DOHH2 (cell line): ENCODE measurements around the gene RASGRP2.

ENCODE experiments used
- H3F3A ChIP-seq: fragments of 200-600 bp; sonication (generic), shearing (Covaris generic); 2 replicates; pipeline ENCODE4 v1.6.0; 2016; ENCODE audit warnings: antibody characterized with exemption, mild to moderate bottlenecking; ENCODE audit not compliant: control insufficient read depth, insufficient read depth
- H3K27ac ChIP-seq: fragments of 200-600 bp; sonication (generic); 2 replicates; pipeline ENCODE4 v1.5.1; 2014; ENCODE audit warnings: low read depth, mild to moderate bottlenecking, low read length, moderate library complexity
- H3K27me3 ChIP-seq: fragments of 200-600 bp; sonication (generic); 2 replicates; pipeline ENCODE4 v1.6.1; 2014; ENCODE audit warnings: mild to moderate bottlenecking, low read length, mixed read lengths; ENCODE audit not compliant: control insufficient read depth
- H3K36me3 ChIP-seq: fragments of 200-600 bp; sonication (generic); 2 replicates; pipeline ENCODE4 v1.6.1; 2014; ENCODE audit warnings: mild to moderate bottlenecking, low read length, moderate library complexity, mixed read lengths; ENCODE audit not compliant: control insufficient read depth
- H3K4me1 ChIP-seq: fragments of 200-600 bp; sonication (generic); 2 replicates; pipeline ENCODE4 v1.6.1; 2014; ENCODE audit warnings: mild to moderate bottlenecking, low read length, mixed read lengths; ENCODE audit not compliant: control insufficient read depth
- H3K4me2 ChIP-seq: fragments of 200-600 bp; sonication (generic); 2 replicates; pipeline ENCODE4 v1.6.0; 2014; ENCODE audit warnings: mild to moderate bottlenecking, low read length, moderate library complexity
- H3K4me3 ChIP-seq: fragments of 200-600 bp; sonication (generic); 2 replicates; pipeline ENCODE4 v1.5.1; 2014; ENCODE audit warnings: mild to moderate bottlenecking, low read length, mixed read lengths
- H3K79me2 ChIP-seq: fragments of 200-600 bp; sonication (generic); 2 replicates; pipeline ENCODE4 v1.6.1; 2014; ENCODE audit warnings: mild to moderate bottlenecking, low read length, mixed read lengths; ENCODE audit not compliant: control insufficient read depth
- H3K9me2 ChIP-seq: fragments of 200-600 bp; sonication (generic); replicated peaks from 2 replicates; pipeline ENCODE4 v1.6.1; 2014; ENCODE audit warnings: mild to moderate bottlenecking, low read length, mixed read lengths; ENCODE audit not compliant: control insufficient read depth
- H3K9me3 ChIP-seq: fragments of 200-600 bp; sonication (generic); 2 replicates; pipeline ENCODE4 v1.6.1; 2014; ENCODE audit warnings: antibody characterized with exemption, low read length, mixed read lengths; ENCODE audit not compliant: control insufficient read depth, insufficient read depth
- H4K20me1 ChIP-seq: fragments of 200-600 bp; sonication (generic); 2 replicates; pipeline ENCODE4 v1.6.0; 2014; ENCODE audit warnings: low read depth, mild to moderate bottlenecking, antibody characterized with exemption, low read length, moderate library complexity; ENCODE audit not compliant: control insufficient read depth, insufficient read depth
- CTCF ChIP-seq: fragments of 200-600 bp; sonication (generic); IDR thresholded peaks from one replicate; pipeline ENCODE4 v1.5.1; 2014; ENCODE audit warnings: antibody characterized with exemption, mild to moderate bottlenecking, low read depth, low read length; ENCODE audit not compliant: poor library complexity, severe bottlenecking
- EZH2phosphoT487 ChIP-seq: fragments of 200-600 bp; sonication (generic); IDR thresholded peaks from 2 replicates; pipeline ENCODE4 v1.6.1; 2017; ENCODE audit warnings: borderline replicate concordance, mild to moderate bottlenecking, antibody characterized with exemption, low read length, moderate library complexity, mixed read lengths

Gene RASGRP2

GRCh38 chr11:64778473-64779298 is 34.7 kb upstream of the RASGRP2 start, which contains the start of gene SF1:
SF1 (minus strand) TSS chr11:64778542; CDS start chr11:64778392, 150 bp downstream.
- peak within 1 kb of the TSS; percentile 92 for H3K27ac ChIP-seq
- no peaks in the 10 kb centered on the region for H3K27me3 ChIP-seq
- H3K9me2 ChIP-seq: no peaks in the 10 kb centered on the region
- peaks cover 32% of the 10 kb centered on the region for H4K20me1 ChIP-seq
- peaks cover 52% of the 10 kb centered on the region for H3F3A ChIP-seq
- H3K79me2 ChIP-seq: peaks cover 55% of the 10 kb centered on the region
- TF ChIP-seq CTCF: no peak
- TF ChIP-seq EZH2phosphoT487: no peak
- H3K9me3 ChIP-seq: no peaks in the 10 kb centered on the region
- H3K36me3 ChIP-seq: peaks cover 54% of the 10 kb centered on the region
- peak within 1 kb of the TSS; percentile 96 for H3K4me3 ChIP-seq
- H3K4me1 ChIP-seq: peaks cover 69% of the 10 kb centered on the region
- peak within 1 kb of the TSS; percentile 85 for H3K4me2 ChIP-seq

GRCh38 chr11:64778223-64778472 is 34.2 kb upstream of the RASGRP2 start:
- peaks cover 72% of the 10 kb centered on the region for H3K4me1 ChIP-seq
- peaks cover 59% of the 10 kb centered on the region for H3K36me3 ChIP-seq
- peaks cover 58% of the 10 kb centered on the region for H3F3A ChIP-seq
- no peaks in the 10 kb centered on the region for H3K9me2 ChIP-seq
- no peaks in the 10 kb centered on the region for H3K27me3 ChIP-seq
- H3K4me3 ChIP-seq: peak overlapping the region; percentile 77
- peaks cover 60% of the 10 kb centered on the region for H3K79me2 ChIP-seq
- H4K20me1 ChIP-seq: peaks cover 32% of the 10 kb centered on the region
- H3K27ac ChIP-seq: peak overlapping the region; percentile 92
- H3K4me2 ChIP-seq: peak overlapping the region; percentile 50
- TF ChIP-seq EZH2phosphoT487 (no peak), CTCF (no peak)
- no peaks in the 10 kb centered on the region for H3K9me3 ChIP-seq

GRCh38 chr11:64777449-64778222 is 33.7 kb upstream of the RASGRP2 start:
- Histone ChIP-seq H3K4me3 (peak overlapping the region; percentile 96), H3K9me3 (no peaks in the 10 kb centered on the region), H4K20me1 (peaks cover 32% of the 10 kb centered on the region), H3K9me2 (no peaks in the 10 kb centered on the region), H3K36me3 (peaks cover 65% of the 10 kb centered on the region), H3F3A (peaks cover 63% of the 10 kb centered on the region), H3K4me2 (peak overlapping the region; percentile 85), H3K27ac (peak overlapping the region; percentile 92), H3K27me3 (no peaks in the 10 kb centered on the region), H3K4me1 (peaks cover 72% of the 10 kb centered on the region), H3K79me2 (peaks cover 65% of the 10 kb centered on the region)
- no peak for TF ChIP-seq EZH2phosphoT487
- TF ChIP-seq CTCF: no peak
